IPS-20b (cell line): Measurements from ENCODE around the gene INSM1.
"Not testable (repeated sequence)": the region's sequence is repeated elsewhere in the genome, so short reads cannot be mapped to it uniquely, and the experiment has no call there.

Source experiments
- H3K27ac ChIP-seq: one replicate; pipeline ENCODE4 v1.5.1; 2013; ENCODE audit warnings: low read length
- H3K27me3 ChIP-seq: 2 replicates; pipeline ENCODE4 v1.6.1; 2013; ENCODE audit warnings: mild to moderate bottlenecking, low read length, inconsistent platforms; ENCODE audit not compliant: insufficient read depth
- H3K36me3 ChIP-seq: 2 replicates; pipeline ENCODE4 v1.6.1; 2013; ENCODE audit warnings: low read depth, mild to moderate bottlenecking, inconsistent platforms, low read length, moderate library complexity; ENCODE audit not compliant: insufficient read depth
- H3K4me1 ChIP-seq: 2 replicates; pipeline ENCODE4 v1.6.1; 2013; ENCODE audit warnings: mild to moderate bottlenecking, control low read depth, inconsistent platforms, low read length, moderate library complexity; ENCODE audit not compliant: insufficient read depth
- H3K4me3 ChIP-seq: 2 replicates; pipeline ENCODE4 v1.5.1; 2013; ENCODE audit warnings: mild to moderate bottlenecking, low read length, inconsistent platforms
- H3K9ac ChIP-seq: 2 replicates; pipeline ENCODE4 v1.6.1; 2013; ENCODE audit warnings: low read depth, mild to moderate bottlenecking, inconsistent platforms, low read length, moderate library complexity
- H3K9me3 ChIP-seq: 2 replicates; pipeline ENCODE4 v1.6.1; 2013; ENCODE audit warnings: mild to moderate bottlenecking, low read depth, low read length, inconsistent platforms; ENCODE audit not compliant: insufficient read depth

Gene INSM1

DNA sequence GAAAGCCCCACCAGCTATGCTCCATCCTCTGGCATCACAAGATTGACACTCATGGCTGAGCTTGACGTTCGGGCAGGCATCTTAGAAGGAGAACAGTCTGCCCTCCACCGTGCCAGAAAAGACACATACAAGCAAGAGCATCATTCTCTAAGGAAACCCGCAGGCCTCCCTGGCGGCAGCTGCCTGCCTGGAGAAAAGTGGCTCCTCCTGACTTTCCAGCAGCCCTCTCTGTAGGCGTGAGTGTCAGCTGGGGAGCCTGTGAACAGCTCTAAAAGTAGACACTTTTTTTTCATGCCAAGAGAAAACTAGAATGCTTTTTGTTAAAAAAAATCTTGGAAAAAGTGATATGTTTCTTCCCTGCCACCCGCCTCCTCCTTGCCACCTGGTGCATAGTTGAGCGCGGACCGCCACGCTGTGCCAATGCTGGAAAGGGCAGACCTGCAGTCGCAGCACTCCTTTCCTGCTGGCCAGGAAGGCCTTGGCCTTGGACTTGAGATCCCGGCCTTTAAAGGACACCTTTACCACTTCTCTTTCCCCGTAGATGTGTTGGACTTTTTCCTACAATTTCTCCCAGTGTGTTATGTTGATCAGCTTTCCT, 29.7 kb upstream of the INSM1 start:
- Histone ChIP-seq H3K27ac (no peak overlapping the region), H3K9me3 (no peaks in the 10 kb centered on the region; the same call in 1 of the 2 replicates), H3K27me3 (no peaks in the 10 kb centered on the region), H3K36me3 (no peaks in the 10 kb centered on the region), H3K9ac (no peak overlapping the region), H3K4me3 (no peak overlapping the region), H3K4me1 (no peaks in the 10 kb centered on the region)

GRCh38 chr20:20340443-20340842, 27.5 kb upstream of the INSM1 start:
- Histone ChIP-seq H3K27ac (no peak overlapping the region), H3K9ac (no peak overlapping the region), H3K36me3 (no peaks in the 10 kb centered on the region), H3K4me1 (no peaks in the 10 kb centered on the region), H3K27me3 (no peaks in the 10 kb centered on the region), H3K9me3 (no peaks in the 10 kb centered on the region; the same call in 1 of the 2 replicates), H3K4me3 (no peak overlapping the region)

GRCh38 chr20:20341371-20341770, 26.5 kb upstream of the INSM1 start:
- H3K4me3 ChIP-seq, result no peak overlapping the region
- no peaks in the 10 kb centered on the region for H3K4me1 ChIP-seq
- no peaks in the 10 kb centered on the region for H3K27me3 ChIP-seq
- no peak overlapping the region for H3K9ac ChIP-seq
- no peaks in the 10 kb centered on the region for H3K36me3 ChIP-seq
- no peaks in the 10 kb centered on the region; the same call in 1 of the 2 replicates for H3K9me3 ChIP-seq
- H3K27ac ChIP-seq, result no peak overlapping the region

DNA sequence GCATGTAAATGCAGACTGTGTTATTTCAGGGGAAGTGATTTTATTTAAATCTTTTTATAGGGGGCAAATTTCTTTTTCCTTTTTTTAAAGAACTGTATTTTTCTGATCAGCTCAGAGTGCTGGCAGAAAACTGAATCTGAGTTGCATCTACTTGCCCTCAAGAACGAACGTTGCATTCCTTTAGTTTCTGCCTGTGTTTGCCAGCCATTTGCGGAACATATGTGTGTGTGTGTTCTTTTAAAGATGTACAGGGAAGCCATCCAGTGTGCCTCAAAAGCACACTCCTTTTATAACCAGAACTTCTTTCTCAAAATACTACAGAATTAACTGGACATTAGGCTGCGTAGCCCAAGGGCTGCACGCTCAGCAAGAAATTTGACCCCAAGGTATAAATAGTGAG, 25.8 kb upstream of the INSM1 start:
- Histone ChIP-seq H3K27ac (no peak overlapping the region), H3K9ac (no peak overlapping the region), H3K27me3 (no peaks in the 10 kb centered on the region), H3K4me3 (no peak overlapping the region), H3K9me3 (no peaks in the 10 kb centered on the region), H3K36me3 (no peaks in the 10 kb centered on the region), H3K4me1 (no peaks in the 10 kb centered on the region)

- Histone ChIP-seq H3K9ac (no peak overlapping the region), H3K27ac (no peak overlapping the region), H3K4me3 (no peak overlapping the region), H3K27me3 (no peaks in the 10 kb centered on the region), H3K36me3 (no peaks in the 10 kb centered on the region), H3K4me1 (no peaks in the 10 kb centered on the region), H3K9me3 (no peaks in the 10 kb centered on the region)
Measured at GRCh38 chr20:20343932-20344331, 24.0 kb upstream of the INSM1 start.

- no peaks in the 10 kb centered on the region; the same call in 1 of the 2 replicates for H3K9me3 ChIP-seq
- no peaks in the 10 kb centered on the region for H3K36me3 ChIP-seq
- H3K4me3 ChIP-seq, result no peak overlapping the region
- H3K27me3 ChIP-seq, result no peaks in the 10 kb centered on the region
- no peaks in the 10 kb centered on the region for H3K4me1 ChIP-seq
- no peak overlapping the region for H3K27ac ChIP-seq
- no peak overlapping the region for H3K9ac ChIP-seq
Measured at GRCh38 chr20:20344476-20344875, 23.4 kb upstream of the INSM1 start.

DNA sequence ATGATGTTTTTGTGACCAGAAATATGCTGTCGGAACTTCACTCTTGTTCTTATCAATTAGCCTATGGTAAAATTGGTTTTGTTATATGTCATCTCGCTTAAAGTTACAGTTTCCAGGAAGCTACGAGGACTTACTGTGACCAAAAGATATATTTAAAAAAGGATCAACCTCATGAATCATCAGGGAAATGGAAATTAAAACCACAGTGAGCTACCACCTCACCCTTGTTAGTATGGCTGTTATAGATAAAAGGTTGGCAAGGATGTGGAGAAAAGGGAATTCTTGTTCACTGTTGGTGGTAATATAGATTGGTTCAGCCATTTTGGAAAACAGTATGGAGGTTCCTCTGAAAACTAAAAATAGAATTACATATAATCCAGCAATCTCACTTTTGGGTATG, 14.3 kb upstream of the INSM1 start:
- H3K9me3 ChIP-seq, result peaks cover 6% of the 10 kb centered on the region
- no peaks in the 10 kb centered on the region for H3K4me1 ChIP-seq
- H3K27me3 ChIP-seq, result peaks cover 5% of the 10 kb centered on the region; the same call in 1 of the 2 replicates
- H3K4me3 ChIP-seq, result no peak overlapping the region
- no peak overlapping the region for H3K9ac ChIP-seq
- no peak overlapping the region for H3K27ac ChIP-seq
- H3K36me3 ChIP-seq, result no peaks in the 10 kb centered on the region

GRCh38 chr20:20355503-20355902, 12.4 kb upstream of the INSM1 start:
- peaks cover 24% of the 10 kb centered on the region for H3K27me3 ChIP-seq

GRCh38 chr20:20358801-20359200, 9.1 kb upstream of the INSM1 start:
- Histone ChIP-seq H3K36me3 (no peaks in the 10 kb centered on the region), H3K27ac (no peak overlapping the region), H3K4me3 (no peak overlapping the region), H3K4me1 (peaks cover 5% of the 10 kb centered on the region), H3K27me3 (peaks cover 57% of the 10 kb centered on the region), H3K9me3 (peaks cover 6% of the 10 kb centered on the region), H3K9ac (no peak overlapping the region)

More at GRCh38 chr20:20355503-20355902, 12.4 kb upstream of the INSM1 start:
- not testable (repeated sequence) for H3K9me3 ChIP-seq, H3K27ac ChIP-seq, H3K4me3 ChIP-seq, H3K4me1 ChIP-seq, H3K9ac ChIP-seq, H3K36me3 ChIP-seq

DNA sequence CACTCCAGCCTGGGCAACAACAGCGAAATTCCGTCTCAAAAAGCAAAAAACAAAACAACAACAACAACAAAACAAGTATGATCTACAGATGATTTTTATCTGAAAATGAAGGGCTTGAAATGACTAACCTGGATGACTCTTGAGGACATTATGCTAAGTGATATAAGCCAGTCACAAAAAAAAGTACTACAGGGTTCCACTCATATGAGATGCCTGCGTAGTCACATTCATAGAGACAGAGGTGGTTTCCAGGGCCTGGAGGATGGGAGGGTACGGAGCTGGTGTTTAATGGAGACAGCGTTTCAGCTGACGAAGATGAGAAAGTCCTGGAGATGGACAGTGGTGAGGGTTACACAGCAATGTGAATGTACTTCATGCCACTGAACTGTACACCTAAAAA, 8.3 kb upstream of the INSM1 start:
- Histone ChIP-seq H3K9ac (no peak overlapping the region), H3K9me3 (peaks cover 4% of the 10 kb centered on the region), H3K4me3 (no peak overlapping the region), H3K36me3 (no peaks in the 10 kb centered on the region), H3K27ac (no peak overlapping the region), H3K27me3 (peaks cover 65% of the 10 kb centered on the region), H3K4me1 (peaks cover 5% of the 10 kb centered on the region)

DNA sequence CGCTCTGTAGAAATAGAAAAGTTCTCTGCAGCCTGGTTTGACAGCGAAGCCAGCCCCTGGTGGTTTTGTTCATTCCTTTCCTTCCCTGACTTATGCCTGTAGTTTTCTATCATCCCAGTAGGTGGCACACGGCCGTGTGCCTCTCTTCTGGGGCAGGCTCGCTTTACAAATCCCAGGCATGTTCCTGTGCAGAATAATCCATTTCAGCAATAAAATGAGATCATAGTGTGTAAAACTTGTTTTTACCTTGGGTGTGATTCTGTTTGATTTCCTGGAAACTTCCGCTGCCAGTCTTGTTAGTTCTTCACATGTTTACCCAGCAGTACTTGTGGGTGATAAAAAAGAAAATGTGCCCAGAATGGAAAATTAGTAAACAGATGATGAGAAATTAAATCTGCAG, 7.4 kb upstream of the INSM1 start:
- no peaks in the 10 kb centered on the region for H3K36me3 ChIP-seq
- no peaks in the 10 kb centered on the region; the same call in none of the 2 replicates for H3K9me3 ChIP-seq
- no peak overlapping the region for H3K9ac ChIP-seq
- H3K27me3 ChIP-seq, result peaks cover 73% of the 10 kb centered on the region
- H3K27ac ChIP-seq, result no peak overlapping the region
- H3K4me1 ChIP-seq, result peaks cover 7% of the 10 kb centered on the region
- H3K4me3 ChIP-seq, result no peak overlapping the region

DNA sequence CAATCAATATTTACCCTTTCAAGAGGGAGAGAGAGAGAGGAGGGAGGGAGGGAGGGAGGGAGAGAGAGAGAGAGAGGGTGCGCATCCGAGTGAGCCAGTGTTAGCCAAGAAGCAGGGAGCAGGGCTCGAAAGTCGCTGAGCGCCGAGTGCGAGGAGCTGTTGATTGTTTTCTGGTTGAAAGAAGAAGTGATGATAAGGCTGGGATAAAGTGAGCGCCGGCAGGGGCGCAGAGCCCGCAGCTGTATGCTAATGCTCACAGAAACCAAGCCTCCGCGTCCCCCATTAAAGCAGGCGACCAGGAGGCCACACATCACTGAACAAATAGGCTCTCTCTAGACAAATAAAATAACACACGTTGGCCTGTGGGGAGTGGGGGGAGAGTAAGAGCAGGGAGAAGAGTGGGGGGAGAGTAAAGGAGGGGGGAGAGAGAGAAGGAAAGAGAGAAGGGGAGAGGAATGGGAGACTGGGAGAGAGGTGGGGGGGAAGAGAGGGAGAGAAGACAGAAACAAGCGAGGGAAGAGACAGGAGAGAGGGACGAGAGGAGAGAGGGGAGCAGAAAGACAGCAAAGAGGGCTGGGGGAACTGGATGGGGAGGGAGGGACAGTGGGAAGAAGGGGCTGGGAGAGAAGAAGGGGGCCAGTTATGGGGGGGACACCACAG, 5.0 kb upstream of the INSM1 start:
- H3K27me3 ChIP-seq, result peaks cover 98% of the 10 kb centered on the region

More for the DNA sequence above, 5.0 kb upstream of the INSM1 start:
- H3K9ac ChIP-seq, result no peak overlapping the region; the same call in 1 of the 2 replicates
- H3K27ac ChIP-seq, result no peak overlapping the region
- H3K9me3 ChIP-seq, result no peaks in the 10 kb centered on the region; the same call in 1 of the 2 replicates
- peaks cover 16% of the 10 kb centered on the region for H3K4me1 ChIP-seq
- H3K36me3 ChIP-seq, result no peaks in the 10 kb centered on the region
- H3K4me3 ChIP-seq, result peak overlapping the region; percentile 62
